Tibial artery (tissue), 4 donors: ENCODE results near the gene EIF4A3.

Source experiments
- DNase-seq, 2 donors: peaks; one replicate each; pipeline ENCODE4 v3.0.0-alpha.2; 2019
- H3K27ac ChIP-seq, 2 donors: fragments of 200-600 bp; sonication (generic) in 1 of 2; 1 replicate in 1 of 2; 2 replicates in 1 of 2; pipeline ENCODE4 v1.5.1; 2018 to 2019; ENCODE audit warnings: mild to moderate bottlenecking in 1 of 2
- H3K27me3 ChIP-seq, 2 donors: fragments of 200-600 bp; sonication (generic) in 1 of 2; one replicate each; pipeline versions ENCODE4 v1.5.1 to v1.6.0; 2016 to 2019
- H3K36me3 ChIP-seq, 3 donors: fragments of 200-600 bp; sonication (generic) in 2 of 3; one replicate each; pipeline ENCODE4 v1.5.1; 2016 to 2019; ENCODE audit warnings: mild to moderate bottlenecking in 2 of 3
- H3K4me1 ChIP-seq, 4 donors: fragments of 200-600 bp; sonication (generic) in 2 of 4; 1 replicate in 3 of 4; 2 replicates in 1 of 4; pipeline ENCODE4 v1.5.1; 2016 to 2019
- H3K4me3 ChIP-seq, 2 donors: fragments of 200-600 bp; sonication (generic) in 1 of 2; 1 replicate in 1 of 2; 2 replicates in 1 of 2; pipeline ENCODE4 v1.5.1; 2018 to 2019; ENCODE audit warnings: mild to moderate bottlenecking in 2 of 2
- H3K9me3 ChIP-seq, 3 donors: fragments of 200-600 bp; sonication (generic) in 1 of 3; one replicate each; pipeline ENCODE4 v1.5.1; 2016 to 2019
- CTCF ChIP-seq, 2 experiments: fragments of 200-600 bp in 1 of 2; fragments of 450-650 bp in 1 of 2; IDR thresholded peaks; one replicate each; pipeline ENCODE4 v1.5.1; 2017 to 2019; ENCODE audit warnings: antibody characterized with exemption in 2 of 2, mild to moderate bottlenecking in 1 of 2, moderate library complexity in 1 of 2
- intact Hi-C: fragments of 100-400 bp; cut with DNase I; formaldehyde crosslinking; loops from one replicate; pipeline ENCODE4 v1.15.0; 2023; ENCODE audit warnings: low total_unique reads

Gene EIF4A3

GRCh38 chr17:80180192-80180591, 33.3 kb upstream of the EIF4A3 start:
- no peaks in the 10 kb centered on the region for H3K36me3 ChIP-seq
- TF ChIP-seq CTCF (IDR thresholded peaks at IDR 0.05) = no peak
- H3K27ac ChIP-seq = no peak overlapping the region
- H3K9me3 ChIP-seq = no peaks in the 10 kb centered on the region
- no peak overlapping the region for H3K4me3 ChIP-seq
- no peaks in the 10 kb centered on the region for H3K4me1 ChIP-seq
- no peak for DNase-seq
- intact Hi-C loops = no loop called here
- H3K27me3 ChIP-seq = peaks cover 0 to 57% of the 10 kb centered on the region in 2 donors

DNA sequence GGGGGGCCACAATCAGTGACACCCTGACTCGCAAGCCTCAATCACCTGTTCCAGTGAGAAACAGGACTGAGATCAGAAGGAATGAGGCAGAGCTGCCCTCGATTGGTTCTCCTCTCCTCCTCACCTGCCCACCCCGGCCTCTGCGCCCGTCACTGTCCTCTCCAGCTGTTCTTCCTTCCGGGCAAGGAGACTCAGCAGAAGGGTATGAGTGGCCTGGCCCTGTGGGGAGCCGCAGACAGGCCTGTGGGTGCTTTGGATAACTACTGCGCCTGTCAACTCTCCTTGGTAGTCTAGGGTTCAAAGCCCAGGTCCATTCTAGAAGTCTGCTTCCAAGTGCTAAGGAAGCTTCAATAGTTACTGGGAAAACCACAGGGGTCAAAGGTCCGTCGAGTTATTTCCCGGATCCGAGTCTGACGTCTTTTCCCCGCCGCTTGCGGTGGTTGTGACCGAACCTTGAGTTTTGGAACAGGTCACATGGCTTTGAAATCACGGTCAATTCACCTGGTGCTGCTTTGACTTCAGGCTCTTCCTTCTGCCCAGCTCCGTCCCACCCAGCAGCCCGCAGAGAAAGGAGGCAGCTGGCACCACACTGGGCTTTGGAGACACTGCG, 31.2 kb upstream of the EIF4A3 start:
- no peak for DNase-seq
- no peak for TF ChIP-seq CTCF (IDR thresholded peaks at IDR 0.05)
- Histone ChIP-seq H3K27ac (no peak overlapping the region), H3K9me3 (no peaks in the 10 kb centered on the region), H3K36me3 (no peaks in the 10 kb centered on the region), H3K4me1 (no peaks in the 10 kb centered on the region), H3K27me3 (peaks cover 0 to 45% of the 10 kb centered on the region in 2 donors), H3K4me3 (no peak overlapping the region)
- intact Hi-C loops = no loop called here

GRCh38 chr17:80176757-80177156, 29.8 kb upstream of the EIF4A3 start:
- intact Hi-C loops = no loop called here
- no peaks in the 10 kb centered on the region for H3K9me3 ChIP-seq
- H3K4me3 ChIP-seq = no peak overlapping the region
- no peak overlapping the region for H3K27ac ChIP-seq
- DNase-seq = no peak
- TF ChIP-seq CTCF (IDR thresholded peaks at IDR 0.05) = no peak
- H3K4me1 ChIP-seq = no peaks in the 10 kb centered on the region
- H3K27me3 ChIP-seq = peaks cover 0 to 32% of the 10 kb centered on the region in 2 donors
- H3K36me3 ChIP-seq = no peaks in the 10 kb centered on the region

DNA sequence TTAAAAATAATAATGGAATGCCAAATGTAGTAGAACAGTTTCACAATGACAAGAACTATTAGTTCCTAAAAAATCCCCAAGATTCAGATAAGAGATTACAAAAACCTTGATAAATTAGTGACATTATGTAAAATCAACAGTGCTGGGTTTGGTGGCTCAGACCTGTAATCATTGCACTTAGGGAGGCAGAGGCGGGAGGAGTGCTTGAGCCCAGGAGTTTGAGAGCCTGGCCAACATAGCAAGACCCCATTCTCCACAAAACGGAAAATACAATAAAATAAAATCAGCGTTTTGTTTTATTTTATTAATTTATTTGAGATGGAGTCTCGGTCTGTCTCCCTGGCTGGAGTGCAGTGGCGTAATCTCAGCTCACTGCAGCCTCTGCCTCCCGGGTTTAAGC, 27.0 kb upstream of the EIF4A3 start:
- peaks cover 0 to 21% of the 10 kb centered on the region in 2 donors for H3K27me3 ChIP-seq
- no peaks in the 10 kb centered on the region for H3K4me1 ChIP-seq
- DNase-seq = no peak
- H3K36me3 ChIP-seq = no peaks in the 10 kb centered on the region
- H3K9me3 ChIP-seq = no peaks in the 10 kb centered on the region
- H3K27ac ChIP-seq = no peak overlapping the region
- TF ChIP-seq CTCF (IDR thresholded peaks at IDR 0.05) = no peak
- H3K4me3 ChIP-seq = no peak overlapping the region
- intact Hi-C loops = no loop called here

GRCh38 chr17:80173126-80173525, 26.2 kb upstream of the EIF4A3 start:
- no peaks in the 10 kb centered on the region for H3K9me3 ChIP-seq
- no peak overlapping the region for H3K4me3 ChIP-seq
- no peak overlapping the region for H3K27ac ChIP-seq
- no peaks in the 10 kb centered on the region for H3K4me1 ChIP-seq
- no peaks in the 10 kb centered on the region for H3K36me3 ChIP-seq
- no peak for TF ChIP-seq CTCF (IDR thresholded peaks at IDR 0.05)
- intact Hi-C loops = no loop called here
- H3K27me3 ChIP-seq = peaks cover 0 to 19% of the 10 kb centered on the region in 2 donors
- no peak for DNase-seq

DNA sequence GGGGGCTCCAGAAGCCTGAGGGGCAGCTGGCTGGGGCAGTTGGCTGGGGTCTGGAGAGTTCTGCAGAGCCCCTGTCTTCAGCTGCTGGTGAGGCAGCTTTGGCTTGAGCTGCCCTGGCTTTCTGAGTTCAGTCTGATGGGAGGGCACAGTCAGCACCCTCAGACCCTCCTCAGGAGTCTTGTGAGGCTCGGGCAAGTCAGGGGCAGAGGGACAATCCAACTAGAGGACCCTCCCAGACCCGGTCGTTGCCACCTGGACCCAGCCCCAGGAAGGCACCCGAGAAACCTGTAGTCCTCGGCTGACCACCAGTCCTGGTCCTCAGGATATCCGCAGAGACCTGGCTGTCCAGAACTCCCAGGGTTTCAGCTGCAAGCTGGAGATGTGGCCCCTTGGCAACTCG, 24.8 kb upstream of the EIF4A3 start:
- no peaks in the 10 kb centered on the region for H3K4me1 ChIP-seq
- H3K4me3 ChIP-seq = no peak overlapping the region
- no peak overlapping the region for H3K27ac ChIP-seq
- TF ChIP-seq CTCF (IDR thresholded peaks at IDR 0.05) = no peak
- peaks cover 0 to 14% of the 10 kb centered on the region in 2 donors for H3K27me3 ChIP-seq
- intact Hi-C loops = no loop called here
- no peaks in the 10 kb centered on the region for H3K9me3 ChIP-seq
- H3K36me3 ChIP-seq = no peaks in the 10 kb centered on the region
- DNase-seq = no peak
